Ascending aorta (tissue), 2 donors: ENCODE results near the gene AK8. TPM values are rescaled to one million over a fixed set of nuclear protein-coding genes. Genes with fewer than 3 reads are reported as not detected.

Experiments
- DNase-seq, 2 donors: peaks; one replicate each; pipeline ENCODE4 v3.0.0-alpha.2; 2019; ENCODE audit warnings: low spot score in 2 of 2
- H3K27ac ChIP-seq, 2 donors: fragments of 200-600 bp; sonication (generic); one replicate each; pipeline ENCODE4 v1.5.1; 2016 to 2017; ENCODE audit warnings: mild to moderate bottlenecking in 1 of 2
- H3K27me3 ChIP-seq: fragments of 200-600 bp; sonication (generic); one replicate; pipeline ENCODE4 v1.5.1; 2017
- H3K36me3 ChIP-seq, 2 donors: fragments of 200-600 bp; sonication (generic); one replicate each; pipeline ENCODE4 v1.5.1; 2016
- H3K4me1 ChIP-seq, 2 donors: fragments of 200-600 bp; sonication (generic); one replicate each; pipeline ENCODE4 v1.5.1; 2016 to 2017; ENCODE audit warnings: mild to moderate bottlenecking in 1 of 2
- H3K4me3 ChIP-seq, 2 donors: fragments of 200-600 bp; sonication (generic); one replicate each; pipeline ENCODE4 v1.5.1; 2016 to 2017; ENCODE audit warnings: mild to moderate bottlenecking in 1 of 2
- H3K9me3 ChIP-seq, 2 donors: fragments of 200-600 bp; sonication (generic); one replicate each; pipeline ENCODE4 v1.5.1; 2016
- intact Hi-C: fragments of 100-400 bp; cut with DNase I; formaldehyde crosslinking; loops from one replicate; pipeline ENCODE4 v1.15.1; 2023
- total RNA-seq: library from RNA; depleted of rRNA; stranded (reverse); fragments of >200 nt; gene quantifications from one replicate; pipeline ENCODE4 v1.1.0, GENCODE V29; 2016
- TF ChIP-seq, protein P1 (sequence below), 3 experiments: fragments of 200-600 bp in 2 of 3; fragments of 450-650 bp in 1 of 3; sonication (generic) in 2 of 3; IDR thresholded peaks; one replicate each; pipeline ENCODE4 v1.5.1; 2016 to 2019; ENCODE audit warnings: antibody characterized with exemption in 3 of 3, mild to moderate bottlenecking in 1 of 3, moderate library complexity in 1 of 3

AK8 gene
- total RNA-seq, 1 donor from 2014 or later: not detected

DNA sequence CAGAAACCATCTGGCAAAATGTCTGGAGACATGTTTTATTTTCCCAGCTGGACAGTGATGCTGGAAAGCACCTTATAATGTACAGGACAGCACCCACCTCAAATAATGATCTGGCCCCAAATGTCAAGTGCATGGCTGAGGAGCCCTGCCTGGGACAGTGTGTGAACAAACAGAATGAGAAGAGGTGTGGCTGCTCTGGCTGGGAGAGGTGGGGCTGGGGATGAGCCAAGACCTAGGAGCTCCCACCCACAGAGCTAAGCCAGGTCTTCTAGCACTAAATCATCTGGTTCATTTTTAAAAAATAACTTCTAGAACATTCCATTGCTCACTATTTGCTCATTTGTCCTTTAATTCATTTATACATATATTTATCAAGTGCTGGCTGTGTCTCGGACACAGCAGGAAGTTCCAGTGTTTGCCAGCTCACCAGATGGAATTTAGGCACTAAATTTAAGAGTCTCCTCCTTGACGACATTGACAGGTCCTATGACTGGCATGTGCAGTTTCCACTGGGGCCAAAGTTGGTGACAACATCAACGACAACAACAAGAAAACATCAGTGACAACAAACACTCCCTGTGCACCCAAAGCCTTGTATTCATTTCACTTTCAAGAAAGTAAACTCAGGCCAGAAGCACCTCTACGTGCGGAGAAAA lies 148.7 kb downstream of the AK8 start:
- no peak overlapping the region for H3K4me3 ChIP-seq
- H3K4me1 ChIP-seq: no peaks in the 10 kb centered on the region
- TF ChIP-seq, protein P1, sequence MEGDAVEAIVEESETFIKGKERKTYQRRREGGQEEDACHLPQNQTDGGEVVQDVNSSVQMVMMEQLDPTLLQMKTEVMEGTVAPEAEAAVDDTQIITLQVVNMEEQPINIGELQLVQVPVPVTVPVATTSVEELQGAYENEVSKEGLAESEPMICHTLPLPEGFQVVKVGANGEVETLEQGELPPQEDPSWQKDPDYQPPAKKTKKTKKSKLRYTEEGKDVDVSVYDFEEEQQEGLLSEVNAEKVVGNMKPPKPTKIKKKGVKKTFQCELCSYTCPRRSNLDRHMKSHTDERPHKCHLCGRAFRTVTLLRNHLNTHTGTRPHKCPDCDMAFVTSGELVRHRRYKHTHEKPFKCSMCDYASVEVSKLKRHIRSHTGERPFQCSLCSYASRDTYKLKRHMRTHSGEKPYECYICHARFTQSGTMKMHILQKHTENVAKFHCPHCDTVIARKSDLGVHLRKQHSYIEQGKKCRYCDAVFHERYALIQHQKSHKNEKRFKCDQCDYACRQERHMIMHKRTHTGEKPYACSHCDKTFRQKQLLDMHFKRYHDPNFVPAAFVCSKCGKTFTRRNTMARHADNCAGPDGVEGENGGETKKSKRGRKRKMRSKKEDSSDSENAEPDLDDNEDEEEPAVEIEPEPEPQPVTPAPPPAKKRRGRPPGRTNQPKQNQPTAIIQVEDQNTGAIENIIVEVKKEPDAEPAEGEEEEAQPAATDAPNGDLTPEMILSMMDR (IDR thresholded peaks at IDR 0.05): no peak
- H3K27me3 ChIP-seq: no peaks in the 10 kb centered on the region
- H3K36me3 ChIP-seq: no peaks in the 10 kb centered on the region
- DNase-seq: no peak
- intact Hi-C loops: no loop called here
- H3K9me3 ChIP-seq: no peaks in the 10 kb centered on the region
- H3K27ac ChIP-seq: no peak overlapping the region

GRCh38 chr9:132728497-132728896 lies 149.6 kb downstream of the AK8 start:
- H3K36me3 ChIP-seq: no peaks in the 10 kb centered on the region
- DNase-seq: no peak
- no peak overlapping the region for H3K4me3 ChIP-seq
- no peaks in the 10 kb centered on the region for H3K27me3 ChIP-seq
- intact Hi-C loops: no loop called here
- H3K27ac ChIP-seq: no peak overlapping the region
- H3K4me1 ChIP-seq: no peaks in the 10 kb centered on the region
- TF ChIP-seq, protein P1 (IDR thresholded peaks at IDR 0.05): no peak
- no peaks in the 10 kb centered on the region for H3K9me3 ChIP-seq

DNA sequence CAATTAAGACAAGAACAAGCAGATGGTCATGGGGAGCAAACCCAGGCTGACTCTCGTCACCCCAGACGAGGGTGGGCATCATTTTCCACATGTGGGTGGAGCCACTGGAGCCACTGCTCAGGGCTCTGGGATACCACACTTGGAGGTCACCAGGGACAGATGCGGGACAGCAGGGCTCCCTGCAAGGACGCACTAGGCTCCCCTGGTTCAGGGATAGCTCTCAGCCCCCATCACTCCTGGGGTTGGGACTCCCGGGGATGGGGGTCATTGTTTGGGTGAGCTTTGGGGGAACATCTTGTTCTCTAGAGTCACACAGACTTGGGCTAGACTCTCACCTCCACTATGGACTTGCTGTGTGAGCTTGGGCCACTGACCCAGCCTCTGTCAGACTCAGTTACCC lies 150.0 kb downstream of the AK8 start:
- Histone ChIP-seq H3K36me3 (no peaks in the 10 kb centered on the region), H3K27me3 (no peaks in the 10 kb centered on the region), H3K4me1 (no peaks in the 10 kb centered on the region), H3K9me3 (no peaks in the 10 kb centered on the region), H3K27ac (no peak overlapping the region), H3K4me3 (no peak overlapping the region)
- TF ChIP-seq, protein P1 (IDR thresholded peaks at IDR 0.05): no peak
- no peak for DNase-seq
- intact Hi-C loops: no loop called here

DNA sequence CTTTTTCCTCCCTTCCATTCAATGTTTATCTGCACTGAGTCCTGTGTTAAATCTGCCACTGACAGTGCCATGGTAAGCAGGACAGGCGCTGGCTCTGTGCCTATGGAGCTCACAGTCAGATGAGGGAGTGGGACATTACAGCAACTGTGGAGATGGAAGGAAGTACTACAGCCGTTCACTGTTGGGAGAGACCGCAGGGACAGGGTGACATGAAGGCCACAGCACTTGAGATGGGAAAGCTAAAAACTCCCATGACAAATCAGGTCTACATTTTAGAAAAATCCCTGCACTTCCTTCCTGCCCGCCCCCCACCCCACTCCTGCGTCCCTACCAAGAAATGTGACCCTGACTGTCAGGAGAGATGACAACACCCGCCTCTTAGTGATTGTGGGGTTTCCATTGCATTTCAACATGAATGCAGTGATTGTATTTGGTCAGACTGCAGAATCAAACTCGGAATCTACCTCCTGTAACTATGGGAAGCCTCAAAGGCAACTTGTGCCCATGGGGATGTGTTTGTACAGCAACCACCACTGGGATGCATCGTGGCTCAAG lies 151.4 kb downstream of the AK8 start:
- no peaks in the 10 kb centered on the region for H3K36me3 ChIP-seq
- H3K27me3 ChIP-seq: no peaks in the 10 kb centered on the region
- H3K4me1 ChIP-seq: no peaks in the 10 kb centered on the region
- DNase-seq: no peak
- no peak overlapping the region for H3K4me3 ChIP-seq
- TF ChIP-seq, protein P1 (IDR thresholded peaks at IDR 0.05): no peak
- no peaks in the 10 kb centered on the region for H3K9me3 ChIP-seq
- intact Hi-C loops: no loop called here
- H3K27ac ChIP-seq: no peak overlapping the region

DNA sequence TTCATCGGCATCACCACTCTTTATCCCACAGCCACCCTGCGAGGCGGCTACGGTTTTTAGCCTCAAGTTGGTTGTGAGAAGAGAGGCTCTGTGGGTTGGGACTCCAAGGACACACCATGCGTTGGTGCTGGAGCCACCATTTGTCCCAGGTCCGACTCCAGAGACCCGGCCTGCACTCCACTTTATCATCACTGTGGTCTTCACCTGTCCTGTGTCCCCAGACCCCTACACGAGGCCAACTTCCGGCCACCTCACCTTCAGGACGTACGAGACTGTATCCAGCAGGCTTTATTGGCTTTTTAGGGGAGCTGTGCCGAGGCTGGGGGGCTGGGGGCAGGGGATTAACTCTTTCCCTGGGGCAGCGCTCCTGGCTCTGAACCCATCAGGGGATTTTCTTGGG lies 152.8 kb downstream of the AK8 start:
- no peaks in the 10 kb centered on the region for H3K4me1 ChIP-seq
- no peak for DNase-seq
- intact Hi-C loops: no loop called here
- H3K27ac ChIP-seq: no peak overlapping the region
- TF ChIP-seq, protein P1 (IDR thresholded peaks at IDR 0.05): no peak
- H3K9me3 ChIP-seq: no peaks in the 10 kb centered on the region
- no peaks in the 10 kb centered on the region for H3K36me3 ChIP-seq
- no peaks in the 10 kb centered on the region for H3K27me3 ChIP-seq
- no peak overlapping the region for H3K4me3 ChIP-seq
